B cell (primary cell): ENCODE measurements around the gene CDC42EP2. TPM values are rescaled to one million over a fixed set of nuclear protein-coding genes. Genes with fewer than 3 reads are reported as not detected.

Source experiments
- ATAC-seq: fragments of 200-7000 bp; cut with Tn5 transposase; one replicate; pipeline ENCODE4 v1.10.0; 2021; ENCODE audit warnings: low read depth, mild to moderate bottlenecking, moderate number of reproducible peaks, moderate library complexity
- CTCF ChIA-PET: fragments of 350-600 bp; sonication (Branson Sonifier 250); formaldehyde crosslinking; loops from one replicate; lab custom pipeline; 2021; ENCODE audit warnings: antibody characterized with exemption, inconsistent platforms; lab: Charles Lee
- POLR2A ChIA-PET: fragments of 350-600 bp; sonication (Branson Sonifier 250); formaldehyde crosslinking; loops from one replicate; lab custom pipeline; 2021; ENCODE audit warnings: antibody characterized with exemption; lab: Charles Lee
- DNase-seq: peaks from one replicate; pipeline ENCODE4 v3.0.0; 2013
- H2AFZ ChIP-seq: 2 replicates; pipeline ENCODE4 v1.6.1; 2012; ENCODE audit warnings: mild to moderate bottlenecking, low read depth, low read length; ENCODE audit not compliant: insufficient read depth, poor library complexity, severe bottlenecking
- H3K27ac ChIP-seq, 2 donors: 1 replicate in 1 of 2; 2 replicates in 1 of 2; pipeline ENCODE4 v1.5.1; 2012 to 2013; ENCODE audit warnings: low read length in 2 of 2, mild to moderate bottlenecking in 2 of 2, moderate library complexity in 1 of 2
- H3K27me3 ChIP-seq, 4 experiments: fragments of 200-600 bp in 1 of 4; sonication (generic) in 1 of 4; replicated peaks in 1 of 4; 1 replicate in 2 of 4; 2 replicates in 2 of 4; pipeline versions ENCODE4 v1.6.1 to v1.7.0; 2013 to 2016; ENCODE audit warnings: low read length in 3 of 4, mild to moderate bottlenecking in 2 of 4, mixed read lengths in 1 of 4, moderate library complexity in 1 of 4; ENCODE audit not compliant: insufficient read depth in 4 of 4, control insufficient read depth in 3 of 4; ENCODE audit errors: control extremely low read depth in 1 of 4
- H3K36me3 ChIP-seq, 2 experiments: replicated peaks in 1 of 2; 1 replicate in 1 of 2; 2 replicates in 1 of 2; pipeline versions ENCODE4 v1.6.1 to v1.7.1; 2013; ENCODE audit warnings: low read length in 1 of 2; ENCODE audit not compliant: insufficient read depth in 2 of 2, control insufficient read depth in 1 of 2; ENCODE audit errors: control extremely low read depth in 1 of 2, extremely low read depth in 1 of 2
- H3K4me1 ChIP-seq, 2 donors: fragments of 200-600 bp in 1 of 2; sonication (generic) in 1 of 2; 1 replicate in 1 of 2; 2 replicates in 1 of 2; pipeline versions ENCODE4 v1.5.1 to v1.6.1; 2013 to 2017; ENCODE audit warnings: low read length in 2 of 2; ENCODE audit not compliant: control insufficient read depth in 2 of 2, insufficient read depth in 2 of 2
- H3K4me2 ChIP-seq: replicated peaks from 2 replicates; pipeline ENCODE3; 2012; ENCODE audit warnings: mild to moderate bottlenecking, low read depth, low read length; ENCODE audit not compliant: poor library complexity, severe bottlenecking
- H3K4me3 ChIP-seq, 5 experiments: fragments of 200-600 bp in 1 of 5; sonication (generic) in 1 of 5; 1 replicate in 3 of 5; 2 replicates in 2 of 5; pipeline versions ENCODE4 v1.5.1 to v1.7.0; 2011 to 2016; ENCODE audit warnings: low read length in 4 of 5, mild to moderate bottlenecking in 4 of 5, low read depth in 2 of 5, control low read depth in 1 of 5, moderate library complexity in 1 of 5; ENCODE audit not compliant: insufficient read depth in 1 of 5; ENCODE audit errors: control extremely low read depth in 1 of 5, extremely low read depth in 1 of 5
- H3K79me2 ChIP-seq: fragments of 200-600 bp; sonication (generic); one replicate; pipeline ENCODE4 v1.6.0; 2016; ENCODE audit warnings: low read length; ENCODE audit not compliant: control insufficient read depth, insufficient read depth
- H3K9ac ChIP-seq: fragments of 200-600 bp; sonication (generic); 2 replicates; pipeline ENCODE4 v1.6.1; 2017; ENCODE audit warnings: mild to moderate bottlenecking, low read length, moderate library complexity
- H3K9me3 ChIP-seq, 3 donors: one replicate each; pipeline versions ENCODE4 v1.6.1 to v1.7.1; 2013; ENCODE audit warnings: low read length in 2 of 3; ENCODE audit not compliant: control insufficient read depth in 2 of 3, insufficient read depth in 1 of 3; ENCODE audit errors: control extremely low read depth in 1 of 3
- H4K20me1 ChIP-seq: 2 replicates; pipeline ENCODE4 v1.6.0; 2012; ENCODE audit warnings: mild to moderate bottlenecking, low read length; ENCODE audit not compliant: insufficient read depth, control insufficient read depth, poor library complexity, severe bottlenecking
- H3K27ac Mint-ChIP-seq: one replicate; pipeline ENCODE4 v1.8.0; 2021; ENCODE audit warnings: mixed read lengths
- H3K27me3 Mint-ChIP-seq: one replicate; pipeline ENCODE4 v1.8.0; 2021; ENCODE audit warnings: mixed read lengths
- H3K4me1 Mint-ChIP-seq: one replicate; pipeline ENCODE4 v1.8.0; 2021; ENCODE audit warnings: mixed read lengths
- H3K4me3 Mint-ChIP-seq: one replicate; pipeline ENCODE4 v1.8.0; 2021; ENCODE audit warnings: mixed read lengths
- H3K9me3 Mint-ChIP-seq: one replicate; pipeline ENCODE4 v1.8.0; 2022; ENCODE audit warnings: mixed read lengths; ENCODE audit not compliant: insufficient read depth
- CTCF ChIP-seq: fragments of 200-600 bp; IDR thresholded peaks from one replicate; pipeline ENCODE4 v1.8.0; 2022; ENCODE audit warnings: antibody characterized with exemption, mild to moderate bottlenecking
- EZH2 ChIP-seq: IDR thresholded peaks from 2 replicates; pipeline ENCODE4 v1.6.1; 2012; ENCODE audit warnings: borderline replicate concordance, low read depth, mild to moderate bottlenecking, moderate library complexity, low read length; ENCODE audit not compliant: insufficient read depth, poor library complexity, severe bottlenecking
- WGBS: methylation state at CpG from one replicate; pipeline ENCODE4 v1.1.5; 2013; ENCODE audit warnings: missing lambda C conversion rate; ENCODE audit not compliant: insufficient coverage; 5-methylcytosine and 5-hydroxymethylcytosine counted together
- intact Hi-C: fragments of 100-400 bp; cut with micrococcal nuclease; formaldehyde crosslinking; loops from one replicate; pipeline ENCODE4 v1.10.0; 2022
- polyA plus RNA-seq: library from polyadenylated mRNA; depleted of rRNA; stranded (reverse); fragments of >200 nt; gene quantifications from 2 replicates; pipeline ENCODE4 v1.2.3, GENCODE V29; 2012
- total RNA-seq, 2 donors: library from RNA; stranded (reverse); fragments of 120-200 nt in 1 of 2; gene quantifications; 1 replicate in 1 of 2; 2 replicates in 1 of 2; pipeline versions ENCODE4 v1.2.3 to v1.2.4, GENCODE V29; 2013 to 2022

The CDC42EP2 gene
- total and polyA plus RNA-seq, 2 donors (not counting 1 experiment from before 2014, with no cell fraction given) = 0.69 to 1.1 TPM

GRCh38 chr11:65341856-65342255 lies 27.2 kb downstream of the CDC42EP2 start:
- intact Hi-C loops = no loop called here
- no peaks in the 10 kb centered on the region for H3K27me3 ChIP-seq
- no peaks in the 10 kb centered on the region for H3K9me3 ChIP-seq
- no peak overlapping the region for H2AFZ ChIP-seq
- CTCF ChIA-PET = interaction anchor here (1.1 to 2.2 kb wide), 2 partner anchors 12 to 20 kb away, joined by 3 to 9 read pairs; no protein-coding TSS in a partner anchor
- DNase-seq (no peak), ATAC-seq (no peak)
- H3K79me2 ChIP-seq = peaks cover 48% of the 10 kb centered on the region
- Mint-ChIP-seq H3K4me3 (no peak overlapping the region), H3K27ac (no peak overlapping the region), H3K9me3 (no peaks in the 10 kb centered on the region), H3K4me1 (peaks cover 18% of the 10 kb centered on the region), H3K27me3 (no peaks in the 10 kb centered on the region)
- POLR2A ChIA-PET = no interaction called here
- H4K20me1 ChIP-seq = peaks cover 64% of the 10 kb centered on the region
- no peaks in the 10 kb centered on the region for H3K4me1 ChIP-seq
- no peak for TF ChIP-seq CTCF
- TF ChIP-seq EZH2 = no peak
- no peak overlapping the region for H3K9ac ChIP-seq
- peaks cover 26 to 79% of the 10 kb centered on the region in 2 experiments for H3K36me3 ChIP-seq
- WGBS = 100% methylated on average over 1 of the region's 3 CpGs
- H3K27ac ChIP-seq = no peak overlapping the region
- no peak overlapping the region for H3K4me3 ChIP-seq
- H3K4me2 ChIP-seq = no peak overlapping the region

GRCh38 chr11:65351511-65351910 lies 36.8 kb downstream of the CDC42EP2 start:
- no peaks in the 10 kb centered on the region for H3K27me3 Mint-ChIP-seq
- Histone ChIP-seq H3K9ac (no peak overlapping the region), H3K9me3 (no peaks in the 10 kb centered on the region), H3K4me3 (no peak overlapping the region), H2AFZ (no peak overlapping the region), H3K4me1 (peaks cover 11 to 16% of the 10 kb centered on the region in 2 donors), H4K20me1 (peaks cover 4% of the 10 kb centered on the region), H3K36me3 (peaks cover 7 to 57% of the 10 kb centered on the region in 2 experiments), H3K27ac (no peak overlapping the region), H3K4me2 (no peak overlapping the region), H3K27me3 (no peaks in the 10 kb centered on the region), H3K79me2 (no peaks in the 10 kb centered on the region)
- WGBS = 97% methylated on average over 2 of the region's 2 CpGs
- intact Hi-C loops = no loop called here
- H3K4me3 Mint-ChIP-seq = no peak overlapping the region
- H3K9me3 Mint-ChIP-seq = no peaks in the 10 kb centered on the region
- H3K4me1 Mint-ChIP-seq = peaks cover 20% of the 10 kb centered on the region
- no peak overlapping the region for H3K27ac Mint-ChIP-seq
- POLR2A ChIA-PET = interaction anchor here (0.7 to 0.8 kb wide), 2 partner anchors 22 to 189 kb away, joined by 3 to 4 read pairs; no protein-coding TSS in a partner anchor
- ATAC-seq (no peak), DNase-seq (no peak)
- no peak for TF ChIP-seq CTCF
- CTCF ChIA-PET = interaction anchor here (0.8 to 8.2 kb wide), 6 partner anchors 10 to 237 kb away, joined by 3 to 65 read pairs (median 4); partner anchors contain the start of genes CDC42EP2 and DPF2
